Activated B cell treated with CpG ODN at 0.5 μM for 24 hours (primary cell): Measurements from ENCODE around the gene SDF4. TPM values are rescaled to one million over a fixed set of nuclear protein-coding genes. Genes with fewer than 3 reads are reported as not detected.

Experiments
- ATAC-seq: fragments of 200-7000 bp; cut with Tn5 transposase; one replicate; pipeline ENCODE4 v1.10.0; 2021; ENCODE audit warnings: low read depth, mild to moderate bottlenecking, moderate library complexity
- CTCF ChIA-PET: fragments of 350-600 bp; sonication (Branson Sonifier 250); formaldehyde crosslinking; loops from one replicate; lab custom pipeline; 2021; ENCODE audit warnings: antibody characterized with exemption; lab: Charles Lee
- POLR2A ChIA-PET: fragments of 350-600 bp; sonication (Branson Sonifier 250); formaldehyde crosslinking; loops from one replicate; lab custom pipeline; 2021; ENCODE audit warnings: antibody characterized with exemption; lab: Charles Lee
- DNase-seq: peaks from one replicate; pipeline ENCODE4 v3.0.0; 2022
- H3K27ac Mint-ChIP-seq: one replicate; pipeline ENCODE4 v1.8.0; 2020; ENCODE audit warnings: mixed read lengths
- H3K27me3 Mint-ChIP-seq: one replicate; pipeline ENCODE4 v1.8.0; 2021; ENCODE audit warnings: mixed read lengths
- H3K36me3 Mint-ChIP-seq: one replicate; pipeline ENCODE4 v1.8.0; 2021; ENCODE audit warnings: low read depth, mixed read lengths
- H3K4me1 Mint-ChIP-seq: one replicate; pipeline ENCODE4 v1.8.0; 2021; ENCODE audit warnings: mixed read lengths
- H3K4me3 Mint-ChIP-seq: one replicate; pipeline ENCODE4 v1.8.0; 2020; ENCODE audit warnings: mild to moderate bottlenecking, mixed read lengths
- H3K9me3 Mint-ChIP-seq: one replicate; pipeline ENCODE4 v1.8.0; 2020; ENCODE audit warnings: mixed read lengths
- CTCF ChIP-seq: fragments of 200-600 bp; IDR thresholded peaks from one replicate; pipeline ENCODE4 v1.8.0; 2022; ENCODE audit warnings: antibody characterized with exemption, mild to moderate bottlenecking
- intact Hi-C: fragments of 100-400 bp; cut with micrococcal nuclease; formaldehyde crosslinking; loops from one replicate; pipeline ENCODE4 v1.15.1; 2024
- total RNA-seq: library from RNA; stranded (reverse); gene quantifications from 2 replicates; pipeline ENCODE4 v1.2.3, GENCODE V29; 2022

The SDF4 gene
- total RNA-seq, 1 donor from 2014 or later: 97.9 TPM

DNA sequence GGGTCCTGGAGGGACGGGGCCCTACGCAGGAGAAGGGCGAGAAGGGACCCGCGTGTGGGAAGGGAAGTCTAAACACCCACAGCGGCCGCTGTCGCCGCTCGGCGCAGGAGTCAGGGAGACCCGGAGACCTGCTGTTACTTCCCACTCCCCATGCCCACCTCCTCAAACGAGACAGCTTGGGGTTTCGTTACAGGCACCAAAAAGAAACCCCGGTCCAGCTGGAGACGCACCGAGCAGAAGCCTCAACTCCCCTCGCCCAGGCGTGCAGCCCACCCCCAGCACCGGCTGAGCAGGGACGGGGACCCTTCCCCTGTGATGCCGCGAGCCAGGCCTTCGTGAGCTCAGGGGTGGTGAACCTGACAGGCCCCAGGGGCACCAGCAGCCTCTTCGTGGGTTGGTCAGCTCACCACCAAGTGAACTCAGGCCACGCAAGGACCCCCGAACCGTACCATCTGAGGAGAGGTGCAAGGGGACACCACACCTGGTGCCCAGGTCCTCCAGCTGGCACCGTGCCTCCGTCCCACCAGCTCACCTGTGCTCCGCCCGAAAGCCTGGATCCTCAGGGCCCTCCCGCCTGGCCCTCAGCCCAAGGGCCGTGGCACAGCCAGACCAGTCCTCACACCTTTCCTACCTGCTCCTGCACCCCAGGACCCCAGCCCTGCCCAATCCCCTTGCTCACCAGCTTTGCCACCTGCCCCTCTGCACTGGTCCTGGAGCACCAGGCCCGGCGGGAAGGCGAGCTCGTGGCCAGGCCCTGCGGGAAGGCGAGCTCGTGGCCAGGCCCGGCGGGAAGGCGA, 5.0 kb downstream of the SDF4 start:
- no peaks in the 10 kb centered on the region for H3K9me3 Mint-ChIP-seq
- peaks cover 18% of the 10 kb centered on the region for H3K4me1 Mint-ChIP-seq
- POLR2A ChIA-PET: interaction anchor here (0.8 to 2.1 kb wide), 3 partner anchors 14 to 58 kb away, joined by 3 to 7 read pairs (median 4); no protein-coding TSS in a partner anchor
- no peak overlapping the region for H3K27ac Mint-ChIP-seq
- H3K36me3 Mint-ChIP-seq: peaks cover 58% of the 10 kb centered on the region
- no peak overlapping the region for H3K4me3 Mint-ChIP-seq
- intact Hi-C loops: no loop called here
- DNase-seq (no peak), ATAC-seq (no peak)
- no peaks in the 10 kb centered on the region for H3K27me3 Mint-ChIP-seq
- no peak for TF ChIP-seq CTCF
- CTCF ChIA-PET: interaction anchor here (1.6 kb wide), 1 partner anchor 105 kb away, joined by 6 read pairs; no protein-coding TSS in a partner anchor

- ATAC-seq (no peak), DNase-seq (no peak)
- peaks cover 16% of the 10 kb centered on the region for H3K4me1 Mint-ChIP-seq
- H3K27ac Mint-ChIP-seq: peak overlapping the region; percentile 46
- no peak overlapping the region for H3K4me3 Mint-ChIP-seq
- POLR2A ChIA-PET: interaction anchor here (2.0 kb wide), 1 partner anchor 19 kb away, joined by 7 read pairs; no protein-coding TSS in a partner anchor
- no peak for TF ChIP-seq CTCF
- intact Hi-C loops: no loop called here
- no peaks in the 10 kb centered on the region for H3K27me3 Mint-ChIP-seq
- peaks cover 59% of the 10 kb centered on the region for H3K36me3 Mint-ChIP-seq
- CTCF ChIA-PET: interaction anchor here (1.6 kb wide), 1 partner anchor 104 kb away, joined by 6 read pairs; no protein-coding TSS in a partner anchor
- H3K9me3 Mint-ChIP-seq: no peaks in the 10 kb centered on the region
Observed at GRCh38 chr1:1225913-1226312, 5.9 kb downstream of the SDF4 start.

GRCh38 chr1:1225238-1225845, 6.5 kb downstream of the SDF4 start:
- ChIA-PET CTCF (no interaction called here), POLR2A (interaction anchor here (2.0 kb wide), 1 partner anchor 18 kb away, joined by 7 read pairs; no protein-coding TSS in a partner anchor)
- H3K27ac Mint-ChIP-seq: peak overlapping the region; percentile 46
- peaks cover 65% of the 10 kb centered on the region for H3K36me3 Mint-ChIP-seq
- TF ChIP-seq CTCF: no peak
- no peak overlapping the region for H3K4me3 Mint-ChIP-seq
- H3K9me3 Mint-ChIP-seq: no peaks in the 10 kb centered on the region
- no peaks in the 10 kb centered on the region for H3K27me3 Mint-ChIP-seq
- no peak for DNase-seq
- intact Hi-C loops: no loop called here
- peaks cover 10% of the 10 kb centered on the region for H3K4me1 Mint-ChIP-seq
- no peak for ATAC-seq

DNA sequence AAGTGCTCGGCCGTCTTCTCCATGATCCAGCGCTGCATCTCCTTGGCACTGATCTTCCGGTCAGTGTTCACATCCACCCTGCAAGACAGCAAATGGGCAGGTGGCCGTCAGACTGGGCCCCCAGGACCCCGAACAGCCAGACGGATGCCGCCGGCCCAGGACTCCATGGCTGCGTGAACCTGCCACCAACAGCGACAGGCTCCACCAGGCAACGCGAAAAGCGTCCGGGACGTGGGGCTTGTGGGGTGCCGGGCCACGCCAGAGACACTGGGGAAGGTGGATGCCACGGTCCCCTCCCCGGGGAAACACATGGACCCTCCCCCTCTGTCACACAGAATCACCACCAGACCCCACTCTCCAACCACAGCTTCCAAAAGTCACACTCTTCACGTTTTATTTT, 7.9 kb downstream of the SDF4 start:
- H3K27me3 Mint-ChIP-seq: no peaks in the 10 kb centered on the region
- H3K4me1 Mint-ChIP-seq: no peaks in the 10 kb centered on the region
- H3K27ac Mint-ChIP-seq: no peak overlapping the region
- no peak overlapping the region for H3K4me3 Mint-ChIP-seq
- TF ChIP-seq CTCF: no peak
- H3K9me3 Mint-ChIP-seq: no peaks in the 10 kb centered on the region
- ChIA-PET POLR2A (no interaction called here), CTCF (no interaction called here)
- intact Hi-C loops: no loop called here
- peaks cover 67% of the 10 kb centered on the region for H3K36me3 Mint-ChIP-seq
- no peak for ATAC-seq
- DNase-seq: no peak

- Mint-ChIP-seq H3K4me3 (no peak overlapping the region), H3K27me3 (no peaks in the 10 kb centered on the region), H3K27ac (no peak overlapping the region), H3K4me1 (no peaks in the 10 kb centered on the region), H3K9me3 (no peaks in the 10 kb centered on the region), H3K36me3 (peaks cover 68% of the 10 kb centered on the region)
- DNase-seq (no peak), ATAC-seq (no peak)
- ChIA-PET CTCF (no interaction called here), POLR2A (no interaction called here)
- TF ChIP-seq CTCF: no peak
- intact Hi-C loops: no loop called here
Observed at GRCh38 chr1:1223321-1223720, 8.5 kb downstream of the SDF4 start.
